ENCODE data around the gene PCNX3. TPM values are rescaled to one million over a fixed set of nuclear protein-coding genes. Genes with fewer than 3 reads are reported as not detected.
A peak's percentile ranks its signal among the peaks of the same experiment; 100 is the strongest.

Gene PCNX3
- total and polyA plus RNA-seq, 2 of the 13 experiments (the other 11 are each of a cell fraction or from before 2014, with no cell fraction given), result 16.2 to 23.0 TPM

GRCh38 chr11:65629579-65629978 is 14.0 kb downstream of the PCNX3 start:
- intact Hi-C loops (cut with micrococcal nuclease; ENCODE audit: unreplicated experiment), result no loop called here
- ChIA-PET POLR2A (interaction anchor here (1.0 to 1.1 kb wide), 2 partner anchors 9 to 13 kb away, joined by 3 to 4 read pairs; partner anchors contain the start of gene SIPA1), CTCF (ENCODE audit: low intra/inter-chr PET ratio, low total read pairs) (no interaction called here)
- no peaks in the 10 kb centered on the region for H3K9me3 ChIP-seq (ENCODE audit: low read length)
- no peak for ATAC-seq
- no peak overlapping the region for H3K4me2 ChIP-seq (ENCODE audit: low read depth, low read length)
- peaks cover 45 to 63% of the 10 kb centered on the region in 2 experiments for H3K36me3 ChIP-seq (replicated peaks in 1 of 2; ENCODE audit: control insufficient read depth in 1 of 2, insufficient read depth in 2 of 2, low read length in 2 of 2)
- no TSS peak for BruUV-seq (replicated peaks)
- 0 out of 2 replicates have a peak, but pooled peaks have one; percentile 34 for TF ChIP-seq RBFOX2 (IDR thresholded peaks at IDR 0.05; ENCODE audit: low read depth, low read length)
- no peak for TF ChIP-seq PBX2 (CRISPR knock-in tag; IDR thresholded peaks at IDR 0.05)
- H4K20me1 ChIP-seq (ENCODE audit: insufficient read depth, low read length), result no peaks in the 10 kb centered on the region
- in situ Hi-C loops (cut with HindIII; ENCODE audit: extremely low pct_ligation_motif_present, low pct_unique_long_range_greater_than_20kb), result no loop called here
- H3K79me2 ChIP-seq (ENCODE audit: insufficient read depth, low read length), result no peaks in the 10 kb centered on the region
- no peaks in the 10 kb centered on the region for H3K27me3 ChIP-seq (ENCODE audit: control insufficient read depth in 1 of 2, insufficient read depth in 2 of 2, low read length in 2 of 2)
- H3K27ac ChIP-seq (ENCODE audit: extremely low read length, insufficient read depth, low read length), result no peak overlapping the region
- no peak overlapping the region for H3K9ac ChIP-seq (ENCODE audit: insufficient read depth, low read depth, low read length)
- no peak overlapping the region for H2AFZ ChIP-seq (ENCODE audit: low read length)
- H3K4me3 ChIP-seq (replicated peaks in 1 of 3; ENCODE audit: insufficient read depth in 1 of 3, low read depth in 2 of 3, low read length in 3 of 3), result no peak overlapping the region
- no peak for FAIRE-seq
- DNase-seq (ENCODE audit: low spot score), result no peak
- H3K4me1 ChIP-seq (ENCODE audit: insufficient read depth, low read length), result no peaks in the 10 kb centered on the region
- 99% methylated on average over 9 of the region's 14 CpGs for WGBS (ENCODE audit: low lambda C conversion rate)

GRCh38 chr11:65630215-65630614 is 14.6 kb downstream of the PCNX3 start:
- WGBS (ENCODE audit: low lambda C conversion rate), result 100% methylated on average over 4 of the region's 11 CpGs

More at GRCh38 chr11:65630215-65630614, 14.6 kb downstream of the PCNX3 start:
- intact Hi-C loops (cut with micrococcal nuclease; ENCODE audit: unreplicated experiment) (no loop called here), in situ Hi-C loops (cut with HindIII; ENCODE audit: extremely low pct_ligation_motif_present, low pct_unique_long_range_greater_than_20kb) (no loop called here)
- H2AFZ ChIP-seq (ENCODE audit: low read length), result no peak overlapping the region
- DNase-seq (ENCODE audit: low spot score) (no peak), FAIRE-seq (no peak), ATAC-seq (no peak)
- no peaks in the 10 kb centered on the region for H4K20me1 ChIP-seq (ENCODE audit: insufficient read depth, low read length)
- H3K36me3 ChIP-seq (replicated peaks in 1 of 2; ENCODE audit: control insufficient read depth in 1 of 2, insufficient read depth in 2 of 2, low read length in 2 of 2), result peaks cover 51 to 67% of the 10 kb centered on the region in 2 experiments
- ChIA-PET CTCF (ENCODE audit: low intra/inter-chr PET ratio, low total read pairs) (no interaction called here), POLR2A (interaction anchor here (1.0 kb wide), 3 partner anchors 8 to 15 kb away, joined by 3 to 4 read pairs (median 3); partner anchors contain the start of genes PCNX3 and SIPA1)
- no peak overlapping the region for H3K9ac ChIP-seq (ENCODE audit: insufficient read depth, low read depth, low read length)
- no peaks in the 10 kb centered on the region for H3K4me1 ChIP-seq (ENCODE audit: insufficient read depth, low read length)
- no TSS peak for BruUV-seq (replicated peaks)
- H3K4me3 ChIP-seq (replicated peaks in 1 of 3; ENCODE audit: insufficient read depth in 1 of 3, low read depth in 2 of 3, low read length in 3 of 3), result no peak overlapping the region
- no peak overlapping the region for H3K27ac ChIP-seq (ENCODE audit: extremely low read length, insufficient read depth, low read length)
- H3K4me2 ChIP-seq (ENCODE audit: low read depth, low read length), result no peak overlapping the region
- no peak for TF ChIP-seq ZNF205 (CRISPR knock-in tag; IDR thresholded peaks at IDR 0.05)
- no peak for TF ChIP-seq SP2 (CRISPR knock-in tag; IDR thresholded peaks at IDR 0.05)
- peak; percentile 13 for TF ChIP-seq AGO2 (optimal IDR thresholded peaks at IDR 0.05; ENCODE audit: low read depth, low read length)
- no peak for TF ChIP-seq NR3C1 (CRISPR knock-in tag; IDR thresholded peaks at IDR 0.05)
- no peak for TF ChIP-seq ZFP90 (CRISPR knock-in tag; IDR thresholded peaks at IDR 0.05; ENCODE audit: borderline replicate concordance)
- no peaks in the 10 kb centered on the region for H3K9me3 ChIP-seq (ENCODE audit: low read length)
- H3K27me3 ChIP-seq (ENCODE audit: control insufficient read depth in 1 of 2, insufficient read depth in 2 of 2, low read length in 2 of 2), result no peaks in the 10 kb centered on the region
- no peaks in the 10 kb centered on the region for H3K79me2 ChIP-seq (ENCODE audit: insufficient read depth, low read length)
